Measurements from ENCODE around the gene RASGRF2.

GRCh38 chr5:81188962-81189361 lies 228.8 kb downstream of the RASGRF2 start:
- TF ChIP-seq, protein P1, sequence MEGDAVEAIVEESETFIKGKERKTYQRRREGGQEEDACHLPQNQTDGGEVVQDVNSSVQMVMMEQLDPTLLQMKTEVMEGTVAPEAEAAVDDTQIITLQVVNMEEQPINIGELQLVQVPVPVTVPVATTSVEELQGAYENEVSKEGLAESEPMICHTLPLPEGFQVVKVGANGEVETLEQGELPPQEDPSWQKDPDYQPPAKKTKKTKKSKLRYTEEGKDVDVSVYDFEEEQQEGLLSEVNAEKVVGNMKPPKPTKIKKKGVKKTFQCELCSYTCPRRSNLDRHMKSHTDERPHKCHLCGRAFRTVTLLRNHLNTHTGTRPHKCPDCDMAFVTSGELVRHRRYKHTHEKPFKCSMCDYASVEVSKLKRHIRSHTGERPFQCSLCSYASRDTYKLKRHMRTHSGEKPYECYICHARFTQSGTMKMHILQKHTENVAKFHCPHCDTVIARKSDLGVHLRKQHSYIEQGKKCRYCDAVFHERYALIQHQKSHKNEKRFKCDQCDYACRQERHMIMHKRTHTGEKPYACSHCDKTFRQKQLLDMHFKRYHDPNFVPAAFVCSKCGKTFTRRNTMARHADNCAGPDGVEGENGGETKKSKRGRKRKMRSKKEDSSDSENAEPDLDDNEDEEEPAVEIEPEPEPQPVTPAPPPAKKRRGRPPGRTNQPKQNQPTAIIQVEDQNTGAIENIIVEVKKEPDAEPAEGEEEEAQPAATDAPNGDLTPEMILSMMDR (IDR thresholded peaks at IDR 0.05), result no peak
- TF ChIP-seq POLR2AphosphoS5 (IDR thresholded peaks at IDR 0.05) (no peak), EP300 (IDR thresholded peaks at IDR 0.05; ENCODE audit: low read depth) (no peak), POLR2A (IDR thresholded peaks at IDR 0.05) (no peak)

Measured in transverse colon (tissue), 4 donors.